Measurements from ENCODE around the gene YOD1.

- no peak for TF ChIP-seq EZH2 (IDR thresholded peaks at IDR 0.05; ENCODE audit: low read depth)
- no peak for TF ChIP-seq CTCF (conservative IDR thresholded peaks at IDR 0.05)
Observed at GRCh38 chr1:207088701-207089626, 38.0 kb upstream of the YOD1 start, which contains the start of gene C4BPB.

Measured in PC-9 (cell line).